OCI-LY1 (cell line): Measurements from ENCODE around the gene CPA5.

Source experiments
- H2AFZ ChIP-seq: fragments of 200-600 bp; sonication (generic), shearing (Covaris generic); 2 replicates; pipeline ENCODE4 v1.6.0; 2014; ENCODE audit warnings: antibody characterized with exemption, mild to moderate bottlenecking, low read length
- H3F3A ChIP-seq: fragments of 200-600 bp; sonication (generic), shearing (Covaris generic); 2 replicates; pipeline ENCODE4 v1.6.0; 2014; ENCODE audit warnings: mild to moderate bottlenecking, antibody characterized with exemption, low read length, moderate library complexity; ENCODE audit not compliant: insufficient read depth
- H3K27ac ChIP-seq: fragments of 200-600 bp; sonication (generic); 2 replicates; pipeline ENCODE4 v1.5.1; 2014; ENCODE audit warnings: low read length, mixed run types, mild to moderate bottlenecking, low read depth; ENCODE audit not compliant: poor library complexity, severe bottlenecking
- H3K27me3 ChIP-seq: fragments of 200-600 bp; sonication (generic); 2 replicates; pipeline ENCODE4 v1.6.0; 2014; ENCODE audit warnings: antibody characterized with exemption, mild to moderate bottlenecking, low read length, moderate library complexity; ENCODE audit not compliant: insufficient read depth
- H3K36me3 ChIP-seq: fragments of 200-600 bp; sonication (generic); 2 replicates; pipeline ENCODE4 v1.6.1; 2014; ENCODE audit warnings: mild to moderate bottlenecking, antibody characterized with exemption, low read length, moderate library complexity, mixed read lengths; ENCODE audit not compliant: insufficient read depth
- H3K4me1 ChIP-seq: fragments of 200-600 bp; sonication (generic); 2 replicates; pipeline ENCODE4 v1.5.1; 2014; ENCODE audit warnings: mild to moderate bottlenecking, low read length, moderate library complexity; ENCODE audit not compliant: insufficient read depth, severe bottlenecking
- H3K4me2 ChIP-seq: fragments of 200-600 bp; sonication (generic), shearing (Covaris generic); 2 replicates; pipeline ENCODE4 v1.6.1; 2014; ENCODE audit warnings: low read length
- H3K4me3 ChIP-seq: fragments of 200-600 bp; sonication (generic); 2 replicates; pipeline ENCODE4 v1.5.1; 2014; ENCODE audit warnings: low read length, low read depth, mild to moderate bottlenecking, mixed read lengths; ENCODE audit not compliant: poor library complexity, severe bottlenecking
- H3K79me2 ChIP-seq: fragments of 200-600 bp; shearing (Covaris generic); 2 replicates; pipeline ENCODE4 v1.6.1; 2016; ENCODE audit warnings: mixed run types, low read length, mixed read lengths; ENCODE audit not compliant: insufficient read depth
- H3K9ac ChIP-seq: fragments of 200-600 bp; sonication (generic), shearing (Covaris generic); 2 replicates; pipeline ENCODE4 v1.6.1; 2014; ENCODE audit warnings: mild to moderate bottlenecking, low read length, mixed read lengths
- H3K9me2 ChIP-seq: fragments of 200-600 bp; sonication (generic), shearing (Covaris generic); 2 replicates; pipeline ENCODE4 v1.6.1; 2014; ENCODE audit warnings: low read depth, mild to moderate bottlenecking, low read length, mixed read lengths
- H3K9me3 ChIP-seq: fragments of 200-600 bp; shearing (Covaris generic); 2 replicates; pipeline ENCODE4 v1.6.1; 2014; ENCODE audit warnings: low read length, mixed read lengths
- H4K20me1 ChIP-seq: fragments of 200-600 bp; sonication (generic), shearing (Covaris generic); 2 replicates; pipeline ENCODE4 v1.6.0; 2016; ENCODE audit warnings: mild to moderate bottlenecking, low read length; ENCODE audit not compliant: insufficient read depth
- CTCF ChIP-seq: fragments of 200-600 bp; sonication (generic), shearing (Covaris generic); IDR thresholded peaks from 2 replicates; pipeline ENCODE4 v1.5.1; 2017; ENCODE audit warnings: mild to moderate bottlenecking, antibody characterized with exemption, low read length, moderate library complexity, mixed read lengths
- EZH2 ChIP-seq: fragments of 200-600 bp; sonication (generic), shearing (Covaris generic); IDR thresholded peaks from 2 replicates; pipeline ENCODE4 v1.8.0; 2017; ENCODE audit warnings: borderline replicate concordance, mixed run types, mild to moderate bottlenecking, antibody characterized with exemption, low read length, moderate library complexity, mixed read lengths

The CPA5 gene

GRCh38 chr7:130369831-130370550 lies 25.4 kb downstream of the CPA5 start:
- peak overlapping the region; percentile 96 for H3K27ac ChIP-seq
- H3K79me2 ChIP-seq, result no peaks in the 10 kb centered on the region
- TF ChIP-seq CTCF, result no peak
- no peak for TF ChIP-seq EZH2
- H4K20me1 ChIP-seq, result no peaks in the 10 kb centered on the region
- no peaks in the 10 kb centered on the region for H3K27me3 ChIP-seq
- peaks cover 87% of the 10 kb centered on the region for H3K4me1 ChIP-seq
- H3K36me3 ChIP-seq, result no peaks in the 10 kb centered on the region
- no peaks in the 10 kb centered on the region for H3K9me2 ChIP-seq
- H3K9me3 ChIP-seq, result no peaks in the 10 kb centered on the region
- H3F3A ChIP-seq, result no peaks in the 10 kb centered on the region
- H3K4me2 ChIP-seq, result peak overlapping the region; percentile 39
- H3K4me3 ChIP-seq, result no peak overlapping the region
- peak overlapping the region; percentile 32; the same call in 1 of the 2 replicates for H3K9ac ChIP-seq
- H2AFZ ChIP-seq, result no peak overlapping the region

- H3K9me3 ChIP-seq, result peaks cover 6% of the 10 kb centered on the region
- no peaks in the 10 kb centered on the region for H3K36me3 ChIP-seq
- H3K4me1 ChIP-seq, result peaks cover 76% of the 10 kb centered on the region
- H3K9me2 ChIP-seq, result no peaks in the 10 kb centered on the region
- no peaks in the 10 kb centered on the region for H4K20me1 ChIP-seq
- H3K27me3 ChIP-seq, result no peaks in the 10 kb centered on the region
- no peak for TF ChIP-seq CTCF
- TF ChIP-seq EZH2, result no peak
- no peaks in the 10 kb centered on the region for H3K79me2 ChIP-seq
- no peak overlapping the region for H2AFZ ChIP-seq
- H3K9ac ChIP-seq, result no peak overlapping the region; the same call in 1 of the 2 replicates
- H3K4me3 ChIP-seq, result no peak overlapping the region
- no peaks in the 10 kb centered on the region for H3F3A ChIP-seq
- no peak overlapping the region for H3K4me2 ChIP-seq
- peak overlapping the region; percentile 96 for H3K27ac ChIP-seq
These were observed 26.4 kb downstream of the CPA5 start for GRCh38 chr7:130371046-130371445.

DNA sequence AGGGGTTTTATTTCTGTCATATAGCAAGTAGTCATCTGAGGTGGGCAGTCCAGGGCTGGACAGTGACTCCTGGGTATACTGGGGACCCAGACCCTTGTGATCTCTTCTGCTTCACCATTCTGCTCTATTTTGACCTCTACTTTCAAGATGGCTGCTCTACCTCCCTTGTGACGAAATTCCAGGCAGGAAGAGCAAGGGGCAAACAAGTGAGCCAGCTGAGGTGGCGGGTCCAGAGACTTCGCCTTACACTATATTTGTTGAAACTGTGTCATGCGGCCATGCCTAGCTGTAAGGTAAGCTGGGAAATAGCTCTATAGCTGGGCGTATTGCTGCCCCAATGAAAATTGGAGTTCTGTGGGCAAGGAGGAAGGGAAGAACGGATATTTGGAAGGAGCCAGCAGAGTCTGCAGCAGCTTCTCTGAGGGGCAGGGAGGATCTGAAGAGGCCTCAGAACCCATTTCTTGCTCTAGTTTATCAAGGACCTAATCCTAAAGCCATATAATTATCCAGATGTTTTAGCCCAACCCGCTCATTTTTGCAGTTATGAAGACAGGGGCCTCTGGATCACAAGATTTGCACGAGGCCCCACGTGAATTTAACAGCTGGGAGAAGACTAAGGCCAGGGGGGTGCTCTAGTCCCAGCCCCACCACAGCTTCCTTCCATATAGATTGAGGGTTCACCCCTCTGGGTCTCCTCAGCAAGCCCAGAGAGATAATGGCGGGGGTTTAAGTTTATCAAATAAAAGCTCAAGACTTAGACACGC lies 28.0 kb downstream of the CPA5 start:
- Histone ChIP-seq H3K36me3 (no peaks in the 10 kb centered on the region; the same call in 1 of the 2 replicates), H3K79me2 (no peaks in the 10 kb centered on the region), H4K20me1 (no peaks in the 10 kb centered on the region), H3K9ac (no peak overlapping the region), H3K4me2 (no peak overlapping the region), H3K27ac (peak overlapping the region; percentile 47), H3F3A (no peaks in the 10 kb centered on the region), H3K4me1 (peaks cover 61% of the 10 kb centered on the region), H3K4me3 (no peak overlapping the region), H3K9me2 (no peaks in the 10 kb centered on the region), H2AFZ (peak overlapping the region; percentile 4), H3K27me3 (no peaks in the 10 kb centered on the region), H3K9me3 (peaks cover 14% of the 10 kb centered on the region)
- TF ChIP-seq CTCF, result no peak
- TF ChIP-seq EZH2, result no peak
